Measurements from ENCODE around the gene PLPP4.

PLPP4 gene

GRCh38 chr10:120630266-120630665, 173.2 kb downstream of the PLPP4 start:
- TF ChIP-seq CTCF (IDR thresholded peaks at IDR 0.05), result no peak
- H3K4me3 Mint-ChIP-seq, result no peak overlapping the region
- DNase-seq, result no peak
- no peaks in the 10 kb centered on the region for H3K4me1 Mint-ChIP-seq
- H3K27ac Mint-ChIP-seq, result no peak overlapping the region
- no peaks in the 10 kb centered on the region for H3K36me3 Mint-ChIP-seq (ENCODE audit: low read depth)
- peaks cover 34% of the 10 kb centered on the region for H3K27me3 Mint-ChIP-seq (ENCODE audit: low read depth, poor library complexity)
- no peaks in the 10 kb centered on the region for H3K9me3 Mint-ChIP-seq

- Mint-ChIP-seq H3K9me3 (no peaks in the 10 kb centered on the region), H3K27me3 (ENCODE audit: low read depth, poor library complexity) (peaks cover 34% of the 10 kb centered on the region), H3K4me3 (no peak overlapping the region), H3K27ac (no peak overlapping the region), H3K36me3 (ENCODE audit: low read depth) (no peaks in the 10 kb centered on the region), H3K4me1 (no peaks in the 10 kb centered on the region)
- no peak for TF ChIP-seq CTCF (IDR thresholded peaks at IDR 0.05)
- no peak for DNase-seq
Observed at GRCh38 chr10:120632047-120632446, 175.0 kb downstream of the PLPP4 start.

GRCh38 chr10:120632942-120633341, 175.9 kb downstream of the PLPP4 start:
- H3K36me3 Mint-ChIP-seq (ENCODE audit: low read depth), result no peaks in the 10 kb centered on the region

DNA sequence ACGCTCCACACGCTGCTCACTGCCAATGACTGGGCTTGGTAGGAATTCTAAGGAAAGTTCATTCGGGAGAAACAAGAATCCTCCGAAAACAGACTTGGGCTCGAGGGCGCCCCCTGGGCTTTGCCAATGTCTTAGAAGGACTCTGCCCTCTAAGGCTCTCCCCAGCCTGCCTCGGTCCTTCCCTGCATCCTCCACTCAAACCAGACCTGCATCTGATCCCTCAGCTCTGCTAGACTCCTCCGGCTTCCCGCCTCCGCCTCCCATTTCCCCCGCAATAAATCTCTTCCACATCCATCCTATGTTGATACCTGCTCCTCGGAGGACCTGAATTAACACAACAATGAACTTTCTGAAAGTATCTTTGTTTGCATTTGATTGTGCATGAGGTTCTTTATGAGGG, 177.6 kb downstream of the PLPP4 start:
- H3K4me1 Mint-ChIP-seq, result peaks cover 13% of the 10 kb centered on the region
- H3K36me3 Mint-ChIP-seq (ENCODE audit: low read depth), result no peaks in the 10 kb centered on the region
- no peak overlapping the region for H3K27ac Mint-ChIP-seq
- peaks cover 30% of the 10 kb centered on the region for H3K27me3 Mint-ChIP-seq (ENCODE audit: low read depth, poor library complexity)
- peak; percentile 7 for TF ChIP-seq CTCF (IDR thresholded peaks at IDR 0.05)
- no peaks in the 10 kb centered on the region for H3K9me3 Mint-ChIP-seq
- no peak overlapping the region for H3K4me3 Mint-ChIP-seq
- DNase-seq, result peak; percentile 18

More at GRCh38 chr10:120632942-120633341, 175.9 kb downstream of the PLPP4 start:
- no peak for TF ChIP-seq CTCF (IDR thresholded peaks at IDR 0.05)
- Mint-ChIP-seq H3K27ac (no peak overlapping the region), H3K9me3 (no peaks in the 10 kb centered on the region), H3K27me3 (ENCODE audit: low read depth, poor library complexity) (peaks cover 30% of the 10 kb centered on the region), H3K4me3 (no peak overlapping the region), H3K4me1 (peaks cover 7% of the 10 kb centered on the region)
- DNase-seq, result no peak
